PC-3 (cell line): ENCODE results near the gene U2AF1L4. TPM values are rescaled to one million over a fixed set of nuclear protein-coding genes. Genes with fewer than 3 reads are reported as not detected.

Experiments
- ATAC-seq: fragments of 200-7000 bp; cut with Tn5 transposase; 2 replicates; pipeline ENCODE4 v1.9.1; 2020; ENCODE audit warnings: mild to moderate bottlenecking, moderate library complexity
- BruUV-seq: library from RNA; stranded (reverse); fragments of 400-500 nt; replicated peaks from 2 replicates; lab custom pipeline; 2021; lab: Mats Ljungman, UMichigan
- CTCF ChIA-PET: fragments of 300-600 bp; sonication (Branson Sonifier 250); formaldehyde crosslinking; loops from one replicate; lab custom pipeline; 2022; ENCODE audit warnings: antibody characterized with exemption; lab: Charles Lee
- POLR2A ChIA-PET: fragments of 300-600 bp; sonication (Branson Sonifier 250); formaldehyde crosslinking; loops from one replicate; lab custom pipeline; 2022; ENCODE audit warnings: antibody characterized with exemption; ENCODE audit not compliant: unreplicated experiment; lab: Charles Lee
- DNase-seq: peaks from one replicate; pipeline ENCODE4 v3.0.0-alpha.2; 2015
- H2AFZ ChIP-seq: fragments of 300-600 bp; sonication (generic); 2 replicates; pipeline ENCODE4 v1.6.0; 2016; ENCODE audit warnings: antibody characterized with exemption, low read length
- H3F3A ChIP-seq: fragments of 300-600 bp; sonication (generic); one replicate; pipeline ENCODE4 v1.6.0; 2017; ENCODE audit warnings: antibody characterized with exemption, low read length, control low read depth, mild to moderate bottlenecking; ENCODE audit not compliant: unreplicated experiment
- H3K27ac ChIP-seq: fragments of 300-600 bp; sonication (generic); 2 replicates; pipeline ENCODE4 v1.5.1; 2016; ENCODE audit warnings: mild to moderate bottlenecking, low read length
- H3K27me3 ChIP-seq: fragments of 300-600 bp; sonication (generic); 2 replicates; pipeline ENCODE4 v1.6.1; 2016; ENCODE audit warnings: low read length, mixed read lengths
- H3K36me3 ChIP-seq: fragments of 300-600 bp; sonication (generic); 2 replicates; pipeline ENCODE4 v1.6.1; 2016; ENCODE audit warnings: low read depth, mixed run types, low read length, mixed read lengths
- H3K4me1 ChIP-seq: fragments of 300-600 bp; sonication (generic); 2 replicates; pipeline ENCODE4 v1.5.1; 2016; ENCODE audit warnings: low read length; ENCODE audit not compliant: insufficient read depth
- H3K4me2 ChIP-seq: fragments of 300-600 bp; sonication (generic); 2 replicates; pipeline ENCODE4 v1.6.0; 2016; ENCODE audit warnings: low read length
- H3K4me3 ChIP-seq: fragments of 300-600 bp; sonication (generic); 2 replicates; pipeline ENCODE4 v1.5.1; 2016; ENCODE audit warnings: mild to moderate bottlenecking, low read length, mixed read lengths
- H3K79me2 ChIP-seq: fragments of 300-600 bp; sonication (generic); 2 replicates; pipeline ENCODE4 v1.6.1; 2017; ENCODE audit warnings: low read length, mixed read lengths
- H3K9ac ChIP-seq: fragments of 300-600 bp; sonication (generic); 2 replicates; pipeline ENCODE4 v1.6.0; 2016; ENCODE audit warnings: mild to moderate bottlenecking, low read length
- H3K9me2 ChIP-seq: fragments of 300-600 bp; sonication (generic); replicated peaks from 2 replicates; pipeline ENCODE4 v1.6.1; 2016; ENCODE audit warnings: mixed run types, low read length, mixed read lengths
- H3K9me3 ChIP-seq: fragments of 300-600 bp; sonication (generic); 2 replicates; pipeline ENCODE4 v1.6.1; 2016; ENCODE audit warnings: low read length, mixed read lengths
- H4K20me1 ChIP-seq: fragments of 300-600 bp; sonication (generic); 2 replicates; pipeline ENCODE4 v1.6.1; 2016; ENCODE audit warnings: low read length, mixed read lengths
- EZH2 ChIP-seq: fragments of 300-600 bp; sonication (generic); IDR thresholded peaks from one replicate; pipeline ENCODE4 v1.6.1; 2017; ENCODE audit warnings: antibody characterized with exemption, mild to moderate bottlenecking, low read length; ENCODE audit not compliant: unreplicated experiment
- EZH2phosphoT487 ChIP-seq: fragments of 300-600 bp; sonication (generic); IDR thresholded peaks from 2 replicates; pipeline ENCODE4 v1.6.1; 2018; ENCODE audit warnings: mild to moderate bottlenecking, antibody characterized with exemption, low read length, borderline replicate concordance
- intact Hi-C: fragments of 100-400 bp; cut with micrococcal nuclease; formaldehyde crosslinking; loops from 2 replicates; pipeline ENCODE4 v1.9.0; 2023
- total RNA-seq: library from RNA; depleted of rRNA; stranded (reverse); fragments of >200 nt; gene quantifications from 2 replicates; pipeline ENCODE4 v1.2.3, GENCODE V29; 2014
- TF ChIP-seq, protein P1 (sequence below): fragments of 300-600 bp; sonication (generic); conservative IDR thresholded peaks from 2 replicates; pipeline ENCODE4 v1.5.1; 2017; ENCODE audit warnings: antibody characterized with exemption, low read depth, mild to moderate bottlenecking, low read length

The U2AF1L4 gene
- total RNA-seq, 1 experiment from 2014 or later, result 7.8 TPM

- no peak overlapping the region for H3K27ac ChIP-seq
- no peak for TF ChIP-seq EZH2phosphoT487
- TF ChIP-seq, protein P1, sequence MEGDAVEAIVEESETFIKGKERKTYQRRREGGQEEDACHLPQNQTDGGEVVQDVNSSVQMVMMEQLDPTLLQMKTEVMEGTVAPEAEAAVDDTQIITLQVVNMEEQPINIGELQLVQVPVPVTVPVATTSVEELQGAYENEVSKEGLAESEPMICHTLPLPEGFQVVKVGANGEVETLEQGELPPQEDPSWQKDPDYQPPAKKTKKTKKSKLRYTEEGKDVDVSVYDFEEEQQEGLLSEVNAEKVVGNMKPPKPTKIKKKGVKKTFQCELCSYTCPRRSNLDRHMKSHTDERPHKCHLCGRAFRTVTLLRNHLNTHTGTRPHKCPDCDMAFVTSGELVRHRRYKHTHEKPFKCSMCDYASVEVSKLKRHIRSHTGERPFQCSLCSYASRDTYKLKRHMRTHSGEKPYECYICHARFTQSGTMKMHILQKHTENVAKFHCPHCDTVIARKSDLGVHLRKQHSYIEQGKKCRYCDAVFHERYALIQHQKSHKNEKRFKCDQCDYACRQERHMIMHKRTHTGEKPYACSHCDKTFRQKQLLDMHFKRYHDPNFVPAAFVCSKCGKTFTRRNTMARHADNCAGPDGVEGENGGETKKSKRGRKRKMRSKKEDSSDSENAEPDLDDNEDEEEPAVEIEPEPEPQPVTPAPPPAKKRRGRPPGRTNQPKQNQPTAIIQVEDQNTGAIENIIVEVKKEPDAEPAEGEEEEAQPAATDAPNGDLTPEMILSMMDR, result no peak
- TF ChIP-seq EZH2, result no peak
- no peaks in the 10 kb centered on the region for H3K27me3 ChIP-seq
- no peak overlapping the region for H3K4me2 ChIP-seq
- CTCF ChIA-PET, result no interaction called here
- no peaks in the 10 kb centered on the region for H3K4me1 ChIP-seq
- H3K9me3 ChIP-seq, result no peaks in the 10 kb centered on the region
- DNase-seq (no peak), ATAC-seq (no peak)
- no peaks in the 10 kb centered on the region for H3K79me2 ChIP-seq
- H3K9me2 ChIP-seq, result no peaks in the 10 kb centered on the region
- H2AFZ ChIP-seq, result no peak overlapping the region
- BruUV-seq, result no TSS peak
- intact Hi-C loops, result no loop called here
- H3K4me3 ChIP-seq, result no peak overlapping the region
- H4K20me1 ChIP-seq, result no peaks in the 10 kb centered on the region
- H3K36me3 ChIP-seq, result no peaks in the 10 kb centered on the region
- H3K9ac ChIP-seq, result no peak overlapping the region
- H3F3A ChIP-seq, result no peaks in the 10 kb centered on the region
- POLR2A ChIA-PET, result no interaction called here
Observed at GRCh38 chr19:35780717-35781116, 35.5 kb upstream of the U2AF1L4 start.

GRCh38 chr19:35780058-35780457, 34.8 kb upstream of the U2AF1L4 start:
- H3K27me3 ChIP-seq, result no peaks in the 10 kb centered on the region
- no peaks in the 10 kb centered on the region for H3K79me2 ChIP-seq
- no peak overlapping the region for H3K27ac ChIP-seq
- H3K4me3 ChIP-seq, result no peak overlapping the region
- ATAC-seq, result no peak
- no peak for TF ChIP-seq EZH2
- no peak for TF ChIP-seq EZH2phosphoT487
- TF ChIP-seq, protein P1, result no peak
- H3F3A ChIP-seq, result no peaks in the 10 kb centered on the region
- no peaks in the 10 kb centered on the region for H3K9me3 ChIP-seq
- DNase-seq, result no peak
- H3K36me3 ChIP-seq, result no peaks in the 10 kb centered on the region
- CTCF ChIA-PET, result no interaction called here
- intact Hi-C loops, result no loop called here
- H3K9ac ChIP-seq, result no peak overlapping the region
- H4K20me1 ChIP-seq, result no peaks in the 10 kb centered on the region
- H2AFZ ChIP-seq, result no peak overlapping the region
- no TSS peak for BruUV-seq
- no peak overlapping the region for H3K4me2 ChIP-seq
- POLR2A ChIA-PET, result no interaction called here
- no peaks in the 10 kb centered on the region for H3K4me1 ChIP-seq
- H3K9me2 ChIP-seq, result no peaks in the 10 kb centered on the region

GRCh38 chr19:35779033-35779432, 33.8 kb upstream of the U2AF1L4 start:
- Histone ChIP-seq H4K20me1 (no peaks in the 10 kb centered on the region), H3K36me3 (no peaks in the 10 kb centered on the region), H3K9ac (no peak overlapping the region), H3K4me3 (no peak overlapping the region), H3K79me2 (no peaks in the 10 kb centered on the region), H3F3A (no peaks in the 10 kb centered on the region), H3K9me2 (no peaks in the 10 kb centered on the region), H3K27me3 (no peaks in the 10 kb centered on the region), H3K4me2 (no peak overlapping the region), H3K4me1 (peaks cover 7% of the 10 kb centered on the region), H3K27ac (no peak overlapping the region), H2AFZ (no peak overlapping the region), H3K9me3 (no peaks in the 10 kb centered on the region)
- ATAC-seq (no peak), DNase-seq (no peak)
- TF ChIP-seq EZH2 (no peak), EZH2phosphoT487 (no peak)
- TF ChIP-seq, protein P1, result no peak
- ChIA-PET CTCF (no interaction called here), POLR2A (no interaction called here)
- BruUV-seq, result no TSS peak
- intact Hi-C loops, result no loop called here
